HG03460 (cell line): ENCODE data around the gene GPR78.

Source experiments
- ATAC-seq: cut with Tn5 transposase; IDR thresholded peaks from one replicate; pipeline ENCODE4 v1.9.1; 2021; ENCODE audit not compliant: unreplicated experiment

The GPR78 gene

GRCh38 chr4:8580321-8581093 lies at the start of gene GPR78:
TSS of gene GPR78 (plus strand) at chr4:8580392. CDS start at chr4:8580983, 591 bp downstream.
- ATAC-seq: no peak

GRCh38 chr4:8532245-8532781 lies 47.9 kb upstream of the GPR78 start:
- ATAC-seq: no peak

GRCh38 chr4:8533274-8533865 lies 46.8 kb upstream of the GPR78 start:
- no peak for ATAC-seq

- ATAC-seq: peak; percentile 77
Observed at GRCh38 chr4:8534129-8534528, 46.1 kb upstream of the GPR78 start.

- ATAC-seq: no peak
Observed at GRCh38 chr4:8534611-8535010, 45.6 kb upstream of the GPR78 start.

- ATAC-seq: no peak
Observed at GRCh38 chr4:8536467-8536866, 43.7 kb upstream of the GPR78 start.

- peak; percentile 43 for ATAC-seq
Observed at GRCh38 chr4:8537041-8537461, 43.1 kb upstream of the GPR78 start.

- ATAC-seq: no peak
Observed at GRCh38 chr4:8538076-8538702, 42.0 kb upstream of the GPR78 start.

GRCh38 chr4:8538703-8539567 lies 41.3 kb upstream of the GPR78 start:
- ATAC-seq: no peak

- peak; percentile 17 for ATAC-seq
Observed at GRCh38 chr4:8539661-8540060, 40.5 kb upstream of the GPR78 start.

GRCh38 chr4:8540072-8540471 lies 40.1 kb upstream of the GPR78 start:
- peak; percentile 45 for ATAC-seq

GRCh38 chr4:8540586-8540985 lies 39.6 kb upstream of the GPR78 start:
- ATAC-seq: no peak

- ATAC-seq: no peak
Observed at GRCh38 chr4:8540991-8541390, 39.2 kb upstream of the GPR78 start.

- no peak for ATAC-seq
Observed at GRCh38 chr4:8541981-8542715, 38.0 kb upstream of the GPR78 start.

- no peak for ATAC-seq
Observed at GRCh38 chr4:8542776-8543525, 37.2 kb upstream of the GPR78 start.

GRCh38 chr4:8543623-8544022 lies 36.6 kb upstream of the GPR78 start:
- no peak for ATAC-seq

- ATAC-seq: no peak
Observed at GRCh38 chr4:8544282-8544681, 35.9 kb upstream of the GPR78 start.

GRCh38 chr4:8544741-8545438 lies 35.3 kb upstream of the GPR78 start:
- ATAC-seq: no peak

- no peak for ATAC-seq
Observed at GRCh38 chr4:8545439-8545765, 34.8 kb upstream of the GPR78 start.
